Chondrocyte (in vitro differentiated cells): ENCODE data around the gene TSPOAP1. TPM values are rescaled to one million over a fixed set of nuclear protein-coding genes. Genes with fewer than 3 reads are reported as not detected.

Experiments
- DNase-seq: peaks from one replicate; pipeline ENCODE4 v3.0.0; 2021; ENCODE audit warnings: mixed read lengths, low spot score
- H3K27ac Mint-ChIP-seq: one replicate; pipeline ENCODE4 v1.8.0; 2021; ENCODE audit warnings: mild to moderate bottlenecking, moderate library complexity, mixed read lengths; ENCODE audit not compliant: unreplicated experiment
- H3K27me3 Mint-ChIP-seq: 2 replicates; pipeline ENCODE4 v1.8.0; 2021; ENCODE audit warnings: low read depth, mixed read lengths
- H3K36me3 Mint-ChIP-seq: 2 replicates; pipeline ENCODE4 v1.8.0; 2021; ENCODE audit warnings: low read depth, mixed read lengths
- H3K4me1 Mint-ChIP-seq: 2 replicates; pipeline ENCODE4 v1.8.0; 2021; ENCODE audit warnings: low read depth, mild to moderate bottlenecking, mixed read lengths
- H3K4me3 Mint-ChIP-seq: one replicate; pipeline ENCODE4 v1.8.0; 2021; ENCODE audit warnings: mild to moderate bottlenecking, moderate library complexity, mixed read lengths; ENCODE audit not compliant: unreplicated experiment
- H3K9me3 Mint-ChIP-seq: 2 replicates; pipeline ENCODE4 v1.8.0; 2021; ENCODE audit warnings: low read depth, mixed read lengths
- microRNA-seq: library from miRNA; unstranded; fragments of <30 nt; microRNA quantifications from one replicate; pipeline ENCODE4 v1.2.0, GENCODE V29; 2020; ENCODE audit warnings: borderline number of aligned reads
- total RNA-seq: library from RNA; stranded (reverse); gene quantifications from 3 replicates; pipeline ENCODE4 v1.2.1, GENCODE V29; 2021
- TF ChIP-seq, protein P1 (sequence below): fragments of 200-600 bp; sonication (generic); IDR thresholded peaks from 2 replicates; pipeline ENCODE4 v1.5.0; 2021; ENCODE audit warnings: antibody characterized with exemption, mild to moderate bottlenecking, moderate library complexity

The TSPOAP1 gene
- total RNA-seq, 1 donor from 2014 or later = 2.0 TPM

DNA sequence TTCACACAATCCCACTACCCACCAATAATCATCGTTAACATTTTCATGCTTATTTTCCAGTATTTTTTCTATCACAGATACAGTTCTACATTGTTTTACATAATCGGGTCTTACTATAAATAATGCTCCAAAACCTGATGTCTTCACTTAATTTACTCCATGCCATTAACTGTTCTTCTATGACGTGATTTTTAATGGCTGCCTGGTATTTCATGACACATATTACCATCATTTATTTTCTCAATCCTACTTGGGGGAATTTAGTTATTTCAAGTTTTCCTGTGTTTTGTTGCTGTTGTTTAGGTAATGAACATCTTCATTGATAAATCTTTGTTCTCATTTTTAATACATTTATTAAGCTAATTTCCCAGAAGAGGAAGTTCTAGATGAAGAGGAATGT, 75.5 kb downstream of the TSPOAP1 start:
- Mint-ChIP-seq H3K27ac (no peak overlapping the region), H3K27me3 (peaks cover 65% of the 10 kb centered on the region), H3K4me1 (peaks cover 4% of the 10 kb centered on the region)

DNA sequence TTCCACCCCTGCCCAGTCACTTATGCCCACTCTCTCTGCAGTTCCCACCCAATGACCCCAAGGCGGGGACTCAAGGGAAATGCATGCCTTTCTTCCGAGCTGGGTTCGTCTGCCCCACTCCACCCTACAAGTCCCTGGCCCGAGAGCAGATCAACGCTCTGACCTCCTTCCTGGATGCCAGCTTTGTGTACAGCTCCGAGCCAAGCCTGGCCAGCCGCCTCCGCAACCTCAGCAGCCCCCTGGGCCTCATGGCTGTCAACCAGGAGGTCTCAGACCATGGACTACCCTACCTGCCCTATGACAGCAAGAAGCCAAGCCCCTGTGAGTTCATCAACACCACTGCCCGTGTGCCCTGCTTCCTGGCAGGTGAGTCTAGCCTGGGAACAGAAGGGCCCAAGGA, 76.5 kb downstream of the TSPOAP1 start:
- Mint-ChIP-seq H3K9me3 (no peaks in the 10 kb centered on the region), H3K27ac (no peak overlapping the region), H3K4me3 (no peak overlapping the region), H3K36me3 (no peaks in the 10 kb centered on the region), H3K27me3 (peaks cover 56% of the 10 kb centered on the region), H3K4me1 (peaks cover 4% of the 10 kb centered on the region)
- TF ChIP-seq, protein P1, sequence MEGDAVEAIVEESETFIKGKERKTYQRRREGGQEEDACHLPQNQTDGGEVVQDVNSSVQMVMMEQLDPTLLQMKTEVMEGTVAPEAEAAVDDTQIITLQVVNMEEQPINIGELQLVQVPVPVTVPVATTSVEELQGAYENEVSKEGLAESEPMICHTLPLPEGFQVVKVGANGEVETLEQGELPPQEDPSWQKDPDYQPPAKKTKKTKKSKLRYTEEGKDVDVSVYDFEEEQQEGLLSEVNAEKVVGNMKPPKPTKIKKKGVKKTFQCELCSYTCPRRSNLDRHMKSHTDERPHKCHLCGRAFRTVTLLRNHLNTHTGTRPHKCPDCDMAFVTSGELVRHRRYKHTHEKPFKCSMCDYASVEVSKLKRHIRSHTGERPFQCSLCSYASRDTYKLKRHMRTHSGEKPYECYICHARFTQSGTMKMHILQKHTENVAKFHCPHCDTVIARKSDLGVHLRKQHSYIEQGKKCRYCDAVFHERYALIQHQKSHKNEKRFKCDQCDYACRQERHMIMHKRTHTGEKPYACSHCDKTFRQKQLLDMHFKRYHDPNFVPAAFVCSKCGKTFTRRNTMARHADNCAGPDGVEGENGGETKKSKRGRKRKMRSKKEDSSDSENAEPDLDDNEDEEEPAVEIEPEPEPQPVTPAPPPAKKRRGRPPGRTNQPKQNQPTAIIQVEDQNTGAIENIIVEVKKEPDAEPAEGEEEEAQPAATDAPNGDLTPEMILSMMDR = no peak
- no peak for DNase-seq

More for the DNA sequence above, 75.5 kb downstream of the TSPOAP1 start:
- TF ChIP-seq, protein P1 = no peak
- Mint-ChIP-seq H3K36me3 (no peaks in the 10 kb centered on the region), H3K9me3 (no peaks in the 10 kb centered on the region), H3K4me3 (no peak overlapping the region)
- DNase-seq = no peak

Small RNAs within 50 kb of the gene (microRNA-seq; reads per million reads assigned to microRNA genes)
- gene MIR4736 = not detected

Other genes with a start within 250 kb of the TSPOAP1 start
- gene DYNLL2, start 245.4 kb downstream of the TSPOAP1 start, total RNA-seq = 15.7 to 17.1 TPM (median 16.0 TPM) in 3 replicates
- gene OR4D1, start 180.4 kb downstream of the TSPOAP1 start, total RNA-seq = not detected in 3 replicates
- gene OR4D2, start 161.8 kb downstream of the TSPOAP1 start, total RNA-seq = not detected in 3 replicates
- not detected in 3 replicates for gene EPX, start 136.1 kb downstream of the TSPOAP1 start, total RNA-seq
- gene MKS1, start 109.5 kb downstream of the TSPOAP1 start, total RNA-seq = 11.5 to 16.9 TPM (median 16.2 TPM) in 3 replicates
- gene LPO, start 90.2 kb downstream of the TSPOAP1 start, total RNA-seq = not detected in 3 replicates
- gene MPO, start 47.9 kb downstream of the TSPOAP1 start, total RNA-seq = not detected in 3 replicates
- 57.4 to 71.8 TPM (median 62.9 TPM) in 3 replicates for gene SUPT4H1, start 23.4 kb upstream of the TSPOAP1 start, total RNA-seq
- 0.10 to 0.46 TPM (median 0.15 TPM) in 3 replicates for gene RNF43, start 88.7 kb upstream of the TSPOAP1 start, total RNA-seq
- gene HSF5, start 159.6 kb upstream of the TSPOAP1 start, total RNA-seq = 0.08 to 0.10 TPM in 2 of 3 replicates, not detected in the other
- 26.7 to 31.4 TPM (median 30.2 TPM) in 3 replicates for gene MTMR4, start 185.8 kb upstream of the TSPOAP1 start, total RNA-seq